GM18526 (cell line): ENCODE measurements around the gene CCDC85A.

Experiments
- POLR2A ChIP-seq: IDR thresholded peaks from 3 replicates; pipeline ENCODE4 v1.6.1; 2011; ENCODE audit not compliant: insufficient read length; ENCODE audit errors: extremely low read depth

Gene CCDC85A

GRCh38 chr2:56348392-56349210 is 164.8 kb downstream of the CCDC85A start:
- TF ChIP-seq POLR2A = no peak

GRCh38 chr2:56357655-56358295 is 174.0 kb downstream of the CCDC85A start:
- TF ChIP-seq POLR2A = no peak

- no peak for TF ChIP-seq POLR2A
Measured at GRCh38 chr2:56361844-56362243, 178.1 kb downstream of the CCDC85A start.

GRCh38 chr2:56364902-56365301 is 181.1 kb downstream of the CCDC85A start:
- TF ChIP-seq POLR2A = no peak

GRCh38 chr2:56369316-56369715 is 185.5 kb downstream of the CCDC85A start:
- TF ChIP-seq POLR2A = no peak

GRCh38 chr2:56372071-56372656 is 188.4 kb downstream of the CCDC85A start:
- no peak for TF ChIP-seq POLR2A

GRCh38 chr2:56375251-56375650 is 191.5 kb downstream of the CCDC85A start:
- TF ChIP-seq POLR2A = no peak

- no peak for TF ChIP-seq POLR2A
Measured at GRCh38 chr2:56376699-56377665, 193.2 kb downstream of the CCDC85A start.

- TF ChIP-seq POLR2A = no peak
Measured at GRCh38 chr2:56379066-56379465, 195.3 kb downstream of the CCDC85A start.

- TF ChIP-seq POLR2A = no peak
Measured at GRCh38 chr2:56380861-56381260, 197.1 kb downstream of the CCDC85A start.

GRCh38 chr2:56382466-56382865 is 198.7 kb downstream of the CCDC85A start:
- no peak for TF ChIP-seq POLR2A

- TF ChIP-seq POLR2A = no peak
Measured at GRCh38 chr2:56386657-56387056, 202.9 kb downstream of the CCDC85A start.

GRCh38 chr2:56390644-56391043 is 206.9 kb downstream of the CCDC85A start:
- no peak for TF ChIP-seq POLR2A

- TF ChIP-seq POLR2A = no peak
Measured at GRCh38 chr2:56410140-56410539, 226.3 kb downstream of the CCDC85A start.
